AG04449 (cell line): Measurements from ENCODE around the gene MAGEA9.
A peak's percentile ranks its signal among the peaks of the same experiment; 100 is the strongest.
"Not testable (repeated sequence)": the region's sequence is repeated elsewhere in the genome, so short reads cannot be mapped to it uniquely, and the experiment has no call there.

ENCODE experiments used
- CTCF ChIA-PET: fragments of 350-600 bp; formaldehyde crosslinking; extraction: SDS; loops from one replicate; lab custom pipeline; 2021; ENCODE audit warnings: antibody characterized with exemption; lab: Yijun Ruan, JAX
- POLR2A ChIA-PET: fragments of 400-600, 350-600 bp; formaldehyde crosslinking; extraction: SDS; loops from one replicate; lab custom pipeline; 2020; ENCODE audit warnings: antibody characterized with exemption, inconsistent platforms; lab: Yijun Ruan, JAX
- DNase-seq: peaks from one replicate; pipeline ENCODE4 v3.0.0-alpha.2; 2010; ENCODE audit warnings: low read depth, low spot score
- H3K4me3 ChIP-seq: 2 replicates; pipeline ENCODE4 v1.5.1; 2011; ENCODE audit warnings: low read depth, mild to moderate bottlenecking, control low read depth, low read length
- TF ChIP-seq, protein P1 (sequence below): IDR thresholded peaks from one replicate; pipeline ENCODE4 v1.5.1; 2011; ENCODE audit warnings: mild to moderate bottlenecking, moderate library complexity, low read length, control low read depth, inconsistent platforms; ENCODE audit not compliant: insufficient read depth; ENCODE audit errors: missing control alignments

MAGEA9 gene

DNA sequence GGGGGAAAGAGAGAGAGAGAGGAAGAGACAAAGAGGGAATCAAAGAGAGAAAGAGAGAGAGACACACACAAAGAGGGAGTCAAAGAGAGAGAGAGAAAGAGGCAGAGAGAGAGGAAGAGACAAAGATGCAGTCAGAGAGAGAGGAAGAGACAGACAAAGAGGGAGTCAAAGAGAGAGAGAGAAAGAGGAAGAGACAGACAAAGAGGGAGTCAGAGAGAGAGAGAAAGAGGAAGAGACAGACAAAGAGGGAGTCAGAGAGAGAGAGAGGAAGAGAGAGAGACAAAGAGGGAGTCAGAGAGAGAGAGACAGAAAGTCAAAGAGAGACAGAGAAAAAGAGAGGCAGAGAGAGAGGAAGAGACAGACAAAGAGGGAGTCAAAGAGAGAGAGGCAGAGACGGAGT is 45.5 kb downstream of the MAGEA9 start:
- ChIA-PET CTCF (no interaction called here), POLR2A (no interaction called here)
- TF ChIP-seq, protein P1, sequence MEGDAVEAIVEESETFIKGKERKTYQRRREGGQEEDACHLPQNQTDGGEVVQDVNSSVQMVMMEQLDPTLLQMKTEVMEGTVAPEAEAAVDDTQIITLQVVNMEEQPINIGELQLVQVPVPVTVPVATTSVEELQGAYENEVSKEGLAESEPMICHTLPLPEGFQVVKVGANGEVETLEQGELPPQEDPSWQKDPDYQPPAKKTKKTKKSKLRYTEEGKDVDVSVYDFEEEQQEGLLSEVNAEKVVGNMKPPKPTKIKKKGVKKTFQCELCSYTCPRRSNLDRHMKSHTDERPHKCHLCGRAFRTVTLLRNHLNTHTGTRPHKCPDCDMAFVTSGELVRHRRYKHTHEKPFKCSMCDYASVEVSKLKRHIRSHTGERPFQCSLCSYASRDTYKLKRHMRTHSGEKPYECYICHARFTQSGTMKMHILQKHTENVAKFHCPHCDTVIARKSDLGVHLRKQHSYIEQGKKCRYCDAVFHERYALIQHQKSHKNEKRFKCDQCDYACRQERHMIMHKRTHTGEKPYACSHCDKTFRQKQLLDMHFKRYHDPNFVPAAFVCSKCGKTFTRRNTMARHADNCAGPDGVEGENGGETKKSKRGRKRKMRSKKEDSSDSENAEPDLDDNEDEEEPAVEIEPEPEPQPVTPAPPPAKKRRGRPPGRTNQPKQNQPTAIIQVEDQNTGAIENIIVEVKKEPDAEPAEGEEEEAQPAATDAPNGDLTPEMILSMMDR: no peak

DNA sequence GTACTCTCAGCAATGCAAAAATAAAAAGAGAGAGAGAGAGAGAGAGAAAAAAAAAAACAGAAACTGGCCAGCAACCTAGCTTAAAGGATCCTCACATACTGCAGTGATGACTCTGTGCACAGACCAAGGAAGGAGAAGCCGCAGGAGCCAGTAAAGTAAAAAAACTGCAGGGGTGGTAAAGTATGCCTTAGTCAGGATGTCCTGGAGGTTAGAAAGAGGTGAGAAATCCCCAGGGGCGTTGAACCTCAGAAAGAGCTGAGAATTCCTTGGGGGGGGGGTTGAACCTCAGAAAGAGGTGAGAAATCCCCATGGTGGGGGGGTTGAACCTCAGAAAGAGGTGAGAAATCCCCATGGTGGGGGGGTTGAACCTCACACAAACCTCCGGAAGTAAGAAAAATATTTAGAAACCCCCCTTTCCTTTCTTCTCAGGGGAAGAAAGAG is 48.0 kb downstream of the MAGEA9 start:
- POLR2A ChIA-PET: no interaction called here
- CTCF ChIA-PET: no interaction called here

More for the DNA sequence above, 45.5 kb downstream of the MAGEA9 start:
- DNase-seq: no peak
- H3K4me3 ChIP-seq: no peak overlapping the region

DNA sequence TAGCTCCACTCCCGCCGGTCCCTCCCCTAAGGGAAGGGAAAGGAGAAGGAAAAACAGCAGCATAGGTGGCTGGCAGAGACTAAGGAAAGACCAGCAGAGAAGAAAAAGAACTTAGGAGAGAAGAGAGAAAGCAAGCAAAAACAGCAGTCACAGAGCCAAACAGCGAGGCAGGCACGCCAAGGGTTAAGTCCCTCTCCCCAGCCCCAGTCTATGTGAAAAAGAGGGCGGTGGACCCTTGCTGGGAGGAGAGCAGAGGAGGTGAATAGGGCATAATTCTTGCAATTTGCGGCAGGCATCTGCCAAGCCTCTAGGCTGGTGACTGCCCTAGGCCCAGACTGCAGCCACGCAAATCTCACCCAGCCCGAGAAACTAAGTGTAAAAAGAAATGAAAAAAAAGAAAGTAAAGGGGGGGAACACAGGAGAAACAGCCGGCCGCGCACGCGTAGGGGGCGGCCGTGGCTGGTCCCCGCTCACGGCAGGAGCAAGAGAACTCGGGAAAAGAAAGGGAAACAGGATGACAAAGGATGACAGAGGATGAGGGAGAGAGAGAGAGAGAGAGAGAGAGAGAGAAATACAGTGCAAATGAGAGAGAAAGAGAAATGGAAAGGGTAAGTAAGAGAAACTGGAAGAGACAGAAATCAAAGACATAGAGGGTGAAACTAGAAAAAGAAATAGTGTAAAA is 48.6 kb downstream of the MAGEA9 start:
- H3K4me3 ChIP-seq: peak overlapping the region; percentile 55
- CTCF ChIA-PET: no interaction called here
- TF ChIP-seq, protein P1: no peak
- no peak for DNase-seq
- POLR2A ChIA-PET: no interaction called here

More for the DNA sequence above, 48.0 kb downstream of the MAGEA9 start:
- no peak for DNase-seq
- peak overlapping the region; percentile 55 for H3K4me3 ChIP-seq
- TF ChIP-seq, protein P1: no peak

DNA sequence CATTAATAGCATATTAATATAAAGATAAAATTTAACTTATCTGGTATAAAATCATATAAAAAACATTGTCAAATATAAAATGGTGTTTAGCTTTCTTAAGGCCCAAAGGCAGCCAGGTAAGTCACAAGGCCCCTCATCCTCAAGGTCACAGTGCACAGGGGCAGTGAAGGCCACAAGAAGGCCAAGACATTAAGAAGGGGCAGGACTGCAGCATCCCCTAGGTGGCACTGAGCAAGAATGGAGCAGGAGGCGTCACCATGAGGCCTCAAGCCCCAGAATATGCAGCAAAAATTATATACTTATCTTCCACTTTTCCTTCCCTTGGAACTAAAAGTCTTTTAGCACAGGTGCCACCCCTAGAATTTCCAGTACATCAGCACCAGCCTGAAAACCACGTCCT is 49.7 kb downstream of the MAGEA9 start:
- no peak for DNase-seq
- H3K4me3 ChIP-seq: no peak overlapping the region
- CTCF ChIA-PET: no interaction called here
- TF ChIP-seq, protein P1: no peak
- POLR2A ChIA-PET: no interaction called here

DNA sequence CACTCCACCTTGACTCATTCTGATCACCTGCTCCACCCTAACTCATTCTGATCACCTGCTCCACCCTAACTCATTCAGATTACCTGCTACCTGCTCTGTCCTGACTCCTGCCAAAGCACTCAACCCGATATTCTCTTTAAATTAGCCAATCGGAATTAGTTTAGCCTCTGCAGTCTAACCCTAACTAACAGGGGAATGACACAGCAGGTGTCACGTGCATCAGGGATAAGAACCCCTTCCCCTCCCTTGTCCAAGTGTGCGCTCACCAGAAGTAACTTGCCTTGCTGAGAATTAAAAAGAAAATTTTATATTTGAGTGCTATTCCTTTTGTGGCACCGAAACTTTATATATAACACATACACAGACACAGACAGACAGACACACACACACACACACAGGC is 55.0 kb downstream of the MAGEA9 start:
- H3K4me3 ChIP-seq, DNase-seq, CTCF ChIA-PET, POLR2A ChIA-PET: not testable (repeated sequence)

DNA sequence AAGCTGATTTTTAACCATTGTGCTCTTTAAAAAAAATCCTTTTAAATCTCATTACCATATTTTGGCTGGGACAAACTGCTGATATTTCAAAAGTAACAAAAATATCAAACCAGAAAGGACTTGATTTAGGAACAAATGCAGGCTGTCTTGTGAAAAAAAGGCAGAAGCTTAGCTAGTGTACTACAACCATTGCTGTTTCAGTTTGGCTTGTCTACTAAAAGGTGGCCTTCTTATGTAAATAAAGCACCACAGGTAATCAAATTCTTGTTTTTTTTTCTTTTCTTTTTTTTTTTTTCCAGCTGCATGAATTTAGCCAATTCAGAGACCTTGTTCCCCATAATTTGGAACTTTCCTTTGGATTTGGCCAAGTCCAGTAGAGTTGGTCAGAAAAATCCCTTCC is 55.4 kb downstream of the MAGEA9 start:
- H3K4me3 ChIP-seq: no peak overlapping the region
- TF ChIP-seq, protein P1: no peak
- POLR2A ChIA-PET: no interaction called here
- CTCF ChIA-PET: no interaction called here
- no peak for DNase-seq
